HCT116 (cell line): ENCODE results near the gene FIBP. TPM values are rescaled to one million over a fixed set of nuclear protein-coding genes. Genes with fewer than 3 reads are reported as not detected.

Source experiments
- ATAC-seq: fragments of 200-7000 bp; cut with Tn5 transposase; 2 replicates; pipeline ENCODE4 v1.9.1; 2020; ENCODE audit warnings: mild to moderate bottlenecking, moderate library complexity
- BruUV-seq: library from RNA; stranded (reverse); fragments of 400-500 nt; replicated peaks from 2 replicates; lab custom pipeline; 2021; lab: Mats Ljungman, UMichigan
- CTCF ChIA-PET: fragments of 300-600 bp; sonication (Branson Sonifier 250); formaldehyde crosslinking; loops from one replicate; lab custom pipeline; 2021; ENCODE audit warnings: antibody characterized with exemption; lab: Charles Lee
- POLR2A ChIA-PET: fragments of 300-600, 350-600 bp; sonication (Branson Sonifier 250); formaldehyde crosslinking; loops from one replicate; lab custom pipeline; 2021; ENCODE audit warnings: antibody characterized with exemption; lab: Charles Lee
- RAD21 ChIA-PET, 2 experiments: fragments of 300-600 bp; sonication (Branson Sonifier 250); formaldehyde crosslinking; loops; one replicate each; lab custom pipeline; 2023; ENCODE audit warnings: low total read pairs in 2 of 2; ENCODE audit not compliant: uncharacterized antibody in 2 of 2, unreplicated experiment in 2 of 2, low non-redundant PET in 1 of 2; lab: Charles Lee
- DNase-seq: peaks from one replicate; pipeline ENCODE4 v3.0.0-alpha.2; 2010; ENCODE audit warnings: low read depth, low spot score
- H2AFZ ChIP-seq: fragments of 200-600 bp; shearing (Covaris generic), sonication (generic); 2 replicates; pipeline ENCODE4 v1.6.1; 2017; ENCODE audit warnings: low read depth, mixed run types, mixed read lengths, antibody characterized with exemption, low read length; ENCODE audit not compliant: poor library complexity, severe bottlenecking
- H3K27ac ChIP-seq: 2 replicates; pipeline ENCODE4 v1.5.1; 2012; ENCODE audit warnings: low read depth, low read length
- H3K27me3 ChIP-seq: fragments of 200-600 bp; sonication (generic); 2 replicates; pipeline ENCODE4 v1.6.1; 2016; ENCODE audit warnings: mixed run types, low read length, mixed read lengths; ENCODE audit not compliant: insufficient read depth
- H3K36me3 ChIP-seq, 2 experiments: fragments of 200-500 bp in 1 of 2; fragments of 200-600 bp in 1 of 2; sonication (Bioruptor generic) in 1 of 2; sonication (generic) in 1 of 2; 2 replicates each; pipeline versions ENCODE4 v1.5.1 to v1.6.1; 2014 to 2016; ENCODE audit warnings: low read length in 2 of 2, inconsistent platforms in 1 of 2, mixed read lengths in 1 of 2, mixed run types in 1 of 2; ENCODE audit not compliant: insufficient read depth in 2 of 2, control insufficient read depth in 1 of 2
- H3K4me1 ChIP-seq, 2 experiments: fragments of 200-600 bp in 1 of 2; sonication (generic) in 1 of 2; 2 replicates each; pipeline versions ENCODE4 v1.5.1 to v1.6.1; 2012 to 2017; ENCODE audit warnings: low read length in 2 of 2, inconsistent platforms in 1 of 2, mild to moderate bottlenecking in 1 of 2, mixed read lengths in 1 of 2, mixed run types in 1 of 2, moderate library complexity in 1 of 2; ENCODE audit not compliant: insufficient read depth in 2 of 2, control insufficient read depth in 1 of 2
- H3K4me2 ChIP-seq: fragments of 200-600 bp; sonication (generic); 2 replicates; pipeline ENCODE4 v1.6.1; 2017; ENCODE audit warnings: mixed run types, low read length, mixed read lengths
- H3K4me3 ChIP-seq, 2 experiments: fragments of 200-600 bp in 1 of 2; sonication (generic) in 1 of 2; replicated peaks in 1 of 2; 2 replicates each; pipeline ENCODE4 v1.5.1; 2011 to 2016; ENCODE audit warnings: low read length in 2 of 2, control low read depth in 1 of 2, low read depth in 1 of 2, mild to moderate bottlenecking in 1 of 2, mixed read lengths in 1 of 2, mixed run types in 1 of 2
- H3K79me2 ChIP-seq: fragments of 200-600 bp; sonication (generic); 2 replicates; pipeline ENCODE4 v1.6.1; 2017; ENCODE audit warnings: mild to moderate bottlenecking, mixed run types, low read length, moderate library complexity, mixed read lengths; ENCODE audit not compliant: insufficient read depth
- H3K9ac ChIP-seq: fragments of 200-600 bp; sonication (generic); 2 replicates; pipeline ENCODE4 v1.6.1; 2016; ENCODE audit warnings: low read length, mixed read lengths
- H3K9me2 ChIP-seq: fragments of 200-600 bp; sonication (generic), shearing (Covaris generic); 2 replicates; pipeline ENCODE4 v1.6.1; 2017; ENCODE audit warnings: mixed run types, mild to moderate bottlenecking, moderate library complexity; ENCODE audit not compliant: insufficient read depth
- H3K9me3 ChIP-seq, 2 experiments: fragments of 200-500 bp in 1 of 2; fragments of 200-600 bp in 1 of 2; sonication (Bioruptor generic) in 1 of 2; sonication (generic) in 1 of 2; 2 replicates each; pipeline ENCODE4 v1.6.1; 2014 to 2017; ENCODE audit warnings: low read length in 2 of 2, mixed read lengths in 2 of 2, inconsistent platforms in 1 of 2, low read depth in 1 of 2, mild to moderate bottlenecking in 1 of 2, mixed run types in 1 of 2, moderate library complexity in 1 of 2; ENCODE audit not compliant: control insufficient read depth in 1 of 2, insufficient read depth in 1 of 2
- H4K20me1 ChIP-seq: fragments of 200-600 bp; sonication (generic), shearing (Covaris generic); 2 replicates; pipeline ENCODE4 v1.6.1; 2017; ENCODE audit warnings: mixed run types, mild to moderate bottlenecking, moderate library complexity; ENCODE audit not compliant: insufficient read depth
- CBX3 ChIP-seq: IDR thresholded peaks from 2 replicates; pipeline ENCODE4 v1.6.1; 2012; ENCODE audit warnings: low read depth
- CEBPB ChIP-seq: IDR thresholded peaks from 2 replicates; pipeline ENCODE4 v1.6.1; 2012; ENCODE audit warnings: low read depth
- CTCF ChIP-seq, 3 experiments: fragments of 200-600 bp in 1 of 3; sonication (generic) in 1 of 3; IDR thresholded peaks in 2 of 3; conservative IDR thresholded peaks in 1 of 3; 2 replicates each; pipeline ENCODE4 v1.5.1; 2012 to 2017; ENCODE audit warnings: low read depth in 2 of 3, low read length in 2 of 3, antibody characterized with exemption in 1 of 3, borderline replicate concordance in 1 of 3, control low read depth in 1 of 3, mild to moderate bottlenecking in 1 of 3, mixed read lengths in 1 of 3, mixed run types in 1 of 3, moderate library complexity in 1 of 3; ENCODE audit not compliant: insufficient read depth in 1 of 3
- EGR1 ChIP-seq: IDR thresholded peaks from 2 replicates; pipeline ENCODE4 v1.6.1; 2012; ENCODE audit warnings: low read depth
- ELF1 ChIP-seq: IDR thresholded peaks from 2 replicates; pipeline ENCODE4 v1.6.1; 2012; ENCODE audit warnings: low read depth, borderline replicate concordance
- EZH2phosphoT487 ChIP-seq: fragments of 200-600 bp; IDR thresholded peaks from 2 replicates; pipeline ENCODE4 v1.6.1; 2018; ENCODE audit warnings: antibody characterized with exemption, borderline replicate concordance
- JUND ChIP-seq: IDR thresholded peaks from 2 replicates; pipeline ENCODE4 v1.6.1; 2012
- MAX ChIP-seq: IDR thresholded peaks from 2 replicates; pipeline ENCODE4 v1.6.1; 2012
- POLR2A ChIP-seq: IDR thresholded peaks from 2 replicates; pipeline ENCODE4 v1.7.0; 2011; ENCODE audit warnings: borderline replicate concordance; ENCODE audit not compliant: insufficient read depth, insufficient read length; ENCODE audit errors: extremely low read depth
- POLR2AphosphoS5 ChIP-seq: IDR thresholded peaks from 2 replicates; pipeline ENCODE4 v1.6.1; 2011; ENCODE audit warnings: mild to moderate bottlenecking, low read depth, low read length, moderate library complexity
- SP1 ChIP-seq: IDR thresholded peaks from 2 replicates; pipeline ENCODE4 v1.6.1; 2012; ENCODE audit warnings: low read depth
- ZBTB33 ChIP-seq: IDR thresholded peaks from 2 replicates; pipeline ENCODE4 v1.6.1; 2011; ENCODE audit warnings: mild to moderate bottlenecking, low read length, moderate library complexity; ENCODE audit not compliant: insufficient replicate concordance; ENCODE audit errors: extremely low read depth
- ZFX ChIP-seq: fragments of 450-650 bp; IDR thresholded peaks from 2 replicates; pipeline ENCODE4 v1.6.1; 2017
- ZNF274 ChIP-seq: fragments of 200-500 bp; sonication (Bioruptor generic); IDR thresholded peaks from 2 replicates; pipeline ENCODE4 v1.6.1; 2014; ENCODE audit warnings: mild to moderate bottlenecking, low read depth, low read length, inconsistent platforms
- intact Hi-C: fragments of 100-400 bp; cut with micrococcal nuclease; formaldehyde crosslinking; loops from 2 replicates; pipeline ENCODE4 v1.10.0; 2022
- total RNA-seq: library from RNA; stranded (reverse); gene quantifications from one replicate; pipeline ENCODE4 v1.2.1, GENCODE V29; 2021; ENCODE audit not compliant: unreplicated experiment

The FIBP gene
- total RNA-seq, 1 experiment from 2014 or later: 96.0 TPM

GRCh38 chr11:65868907-65869306 is 19.4 kb downstream of the FIBP start:
- TF ChIP-seq CTCF (IDR thresholded peaks at IDR 0.05 in 2 of 3, conservative IDR thresholded peaks at IDR 0.05 in 1 of 3; ENCODE audit: borderline replicate concordance in 1 of 3, insufficient read depth in 1 of 3, low read depth in 2 of 3, low read length in 2 of 3): no peak
- no peak for TF ChIP-seq SP1
- no peak for TF ChIP-seq MAX
- TF ChIP-seq ZBTB33: no peak
- no peak for TF ChIP-seq ZNF274
- no peak for TF ChIP-seq POLR2AphosphoS5
- no peak for TF ChIP-seq CBX3
- no peak for TF ChIP-seq JUND
- no peak for TF ChIP-seq EZH2phosphoT487
- TF ChIP-seq ZFX: no peak
- TF ChIP-seq ELF1: no peak
- no peak for TF ChIP-seq POLR2A
- TF ChIP-seq CEBPB: no peak
- TF ChIP-seq EGR1: no peak
- H3K9me3 ChIP-seq: no peaks in the 10 kb centered on the region
- ATAC-seq (no peak), DNase-seq (no peak)
- H3K4me1 ChIP-seq: peaks cover 6 to 10% of the 10 kb centered on the region in 2 experiments; a peak in 3 of 4 replicates
- intact Hi-C loops: no loop called here
- ChIA-PET CTCF (interaction anchor here (2.1 kb wide), 1 partner anchor 9 kb away, joined by 12 read pairs; the partner anchor contains the start of gene MUS81), POLR2A (interaction anchor here (1.1 to 4.8 kb wide), 3 partner anchors 9 to 21 kb away, joined by 5 to 36 read pairs (median 5); partner anchors contain the start of genes CCDC85B, CFL1 and MUS81), RAD21 (interaction anchor here in 1 of 2 experiments (0.5 kb wide), 1 partner anchor 51 kb away, joined by 3 read pairs; no protein-coding TSS in a partner anchor)
- H3K79me2 ChIP-seq: no peaks in the 10 kb centered on the region
- H3K9ac ChIP-seq: no peak overlapping the region
- peaks cover 5 to 11% of the 10 kb centered on the region in 2 experiments; a peak in 3 of 4 replicates for H3K36me3 ChIP-seq
- H3K9me2 ChIP-seq: no peaks in the 10 kb centered on the region
- no peak overlapping the region for H2AFZ ChIP-seq
- H3K27ac ChIP-seq: no peak overlapping the region
- H3K27me3 ChIP-seq: no peaks in the 10 kb centered on the region
- H3K4me3 ChIP-seq: no peak overlapping the region
- no TSS peak for BruUV-seq
- H3K4me2 ChIP-seq: no peak overlapping the region
- no peaks in the 10 kb centered on the region for H4K20me1 ChIP-seq
